Subcutaneous adipose tissue (tissue), 4 donors: Measurements from ENCODE around the gene ZFR. TPM values are rescaled to one million over a fixed set of nuclear protein-coding genes. Genes with fewer than 3 reads are reported as not detected.

ENCODE experiments used
- total RNA-seq, 4 donors: library from RNA; depleted of rRNA; stranded (reverse); fragments of >200 nt; gene quantifications; one replicate each; pipeline ENCODE4 v1.1.0, GENCODE V29; 2016
- TF ChIP-seq, protein P1 (sequence below): fragments of 450-650 bp; IDR thresholded peaks from one replicate; pipeline ENCODE4 v1.5.1; 2016; ENCODE audit warnings: low read depth, mild to moderate bottlenecking, control low read depth, antibody characterized with exemption, moderate library complexity

The ZFR gene
- total RNA-seq, 4 donors from 2014 or later: 64.6 to 142 (median 91.8) TPM

DNA sequence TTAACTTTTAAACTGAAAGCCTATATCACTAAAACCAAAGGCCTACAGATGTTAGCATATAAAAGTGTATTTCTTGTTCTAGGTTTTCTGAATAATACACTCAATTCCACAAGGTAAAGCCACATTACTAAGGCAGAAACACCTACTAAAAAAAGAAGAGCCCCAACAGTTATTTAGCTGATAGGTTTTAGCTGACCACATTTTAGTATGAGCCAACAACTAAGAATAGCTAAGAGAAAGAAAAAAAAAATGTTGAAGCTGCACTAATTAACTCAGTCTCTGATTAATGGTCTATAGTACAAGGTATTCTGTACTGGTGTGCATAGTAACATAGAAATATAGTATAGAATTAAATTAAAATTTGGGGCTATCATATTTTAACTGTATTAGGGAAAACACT, 23.5 kb downstream of the ZFR start:
- TF ChIP-seq, protein P1, sequence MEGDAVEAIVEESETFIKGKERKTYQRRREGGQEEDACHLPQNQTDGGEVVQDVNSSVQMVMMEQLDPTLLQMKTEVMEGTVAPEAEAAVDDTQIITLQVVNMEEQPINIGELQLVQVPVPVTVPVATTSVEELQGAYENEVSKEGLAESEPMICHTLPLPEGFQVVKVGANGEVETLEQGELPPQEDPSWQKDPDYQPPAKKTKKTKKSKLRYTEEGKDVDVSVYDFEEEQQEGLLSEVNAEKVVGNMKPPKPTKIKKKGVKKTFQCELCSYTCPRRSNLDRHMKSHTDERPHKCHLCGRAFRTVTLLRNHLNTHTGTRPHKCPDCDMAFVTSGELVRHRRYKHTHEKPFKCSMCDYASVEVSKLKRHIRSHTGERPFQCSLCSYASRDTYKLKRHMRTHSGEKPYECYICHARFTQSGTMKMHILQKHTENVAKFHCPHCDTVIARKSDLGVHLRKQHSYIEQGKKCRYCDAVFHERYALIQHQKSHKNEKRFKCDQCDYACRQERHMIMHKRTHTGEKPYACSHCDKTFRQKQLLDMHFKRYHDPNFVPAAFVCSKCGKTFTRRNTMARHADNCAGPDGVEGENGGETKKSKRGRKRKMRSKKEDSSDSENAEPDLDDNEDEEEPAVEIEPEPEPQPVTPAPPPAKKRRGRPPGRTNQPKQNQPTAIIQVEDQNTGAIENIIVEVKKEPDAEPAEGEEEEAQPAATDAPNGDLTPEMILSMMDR: no peak

DNA sequence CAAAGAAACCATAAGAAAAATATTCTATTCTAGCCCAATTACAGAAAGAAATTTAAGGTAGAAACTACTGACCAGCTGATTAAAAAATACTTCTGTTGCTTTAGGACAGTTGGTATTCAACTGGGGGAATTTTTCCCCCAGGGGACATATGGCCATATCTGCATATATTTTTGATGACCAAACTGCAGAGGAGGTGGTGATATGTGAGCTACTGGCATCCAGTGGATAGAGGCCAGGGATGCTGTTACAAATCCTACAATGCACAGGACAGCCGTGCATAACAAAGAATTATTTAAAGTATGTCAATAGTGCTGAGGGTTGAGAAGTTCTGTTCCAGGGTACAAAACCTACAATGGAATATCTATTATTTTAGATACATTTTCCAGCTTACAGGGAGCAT, 24.0 kb downstream of the ZFR start:
- TF ChIP-seq, protein P1: no peak

- TF ChIP-seq, protein P1: no peak
Observed at GRCh38 chr5:32419791-32420190, 24.7 kb downstream of the ZFR start.

DNA sequence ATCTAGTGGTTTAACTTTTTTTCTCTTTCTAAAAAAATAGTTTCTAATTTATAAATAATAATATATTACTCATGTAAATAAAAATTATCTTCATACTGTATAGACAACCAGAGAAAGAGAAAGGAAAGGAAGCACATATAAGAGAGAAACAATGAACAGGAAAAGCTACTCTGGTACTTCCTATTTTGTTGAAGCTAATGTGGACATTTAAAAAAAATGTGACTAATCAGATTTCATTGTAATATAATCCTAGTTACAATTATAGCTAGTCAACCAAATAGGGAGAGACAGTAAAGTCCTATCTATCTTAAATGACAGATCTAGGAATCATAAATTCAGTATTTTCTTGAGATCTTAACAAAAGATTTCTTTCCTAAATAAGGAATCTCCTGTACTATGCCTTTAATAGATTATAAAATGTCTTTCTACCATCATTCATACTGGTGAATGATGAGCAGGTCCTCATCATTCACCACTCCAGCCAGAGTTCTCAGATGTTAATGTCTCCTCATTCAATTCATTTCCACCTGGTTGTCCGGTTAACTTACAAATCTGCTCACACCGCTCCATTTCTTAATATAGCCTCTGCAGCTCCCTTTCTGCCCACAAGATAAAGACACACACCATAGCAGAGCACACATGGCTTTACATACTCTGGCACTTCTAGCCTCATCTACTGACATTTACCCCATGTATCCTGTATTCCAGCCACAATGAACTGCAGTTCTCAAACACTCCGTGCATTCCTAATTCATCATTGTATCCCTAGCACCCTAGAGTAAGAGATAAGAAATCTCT, 30.9 kb downstream of the ZFR start:
- TF ChIP-seq, protein P1: no peak

GRCh38 chr5:32410630-32411029, 33.9 kb downstream of the ZFR start:
- TF ChIP-seq, protein P1: no peak

GRCh38 chr5:32406650-32407049, 37.9 kb downstream of the ZFR start:
- TF ChIP-seq, protein P1: no peak

DNA sequence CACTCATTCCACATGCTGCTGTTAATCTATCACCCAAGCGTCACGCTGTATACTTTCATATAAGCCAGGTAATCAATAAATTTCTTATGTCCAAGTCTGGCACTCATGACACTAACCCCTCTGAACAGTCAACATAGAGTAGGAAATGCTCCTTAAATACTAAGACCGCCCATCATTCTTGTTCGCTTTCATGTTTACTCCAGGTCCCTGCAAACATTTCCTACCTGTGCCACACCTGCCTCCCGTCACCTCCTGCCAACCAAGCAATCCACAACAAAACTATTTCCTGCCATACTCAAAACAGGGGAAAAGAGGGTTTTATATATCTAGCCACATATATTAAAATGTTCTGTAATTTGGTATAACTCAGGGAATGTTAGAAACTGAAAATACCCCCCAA, 39.0 kb downstream of the ZFR start:
- TF ChIP-seq, protein P1: no peak
